DMS53 treated with DMSO at 0.1 percent for 48 hours (cell line): ENCODE results near the gene SRSF12.
A peak's percentile ranks its signal among the peaks of the same experiment; 100 is the strongest.

Experiments
- DNase-seq: peaks from one replicate; lab custom pipeline; 2025; ENCODE audit not compliant: unreplicated experiment; lab: John Stamatoyannopoulos, UW

Gene SRSF12

GRCh38 chr6:89117211-89118108, at the start of gene SRSF12:
Gene SRSF12, minus strand, starts transcription at chr6:89118071. Its CDS starts 184 bp downstream, at chr6:89117887.
- DNase-seq: no peak

DNA sequence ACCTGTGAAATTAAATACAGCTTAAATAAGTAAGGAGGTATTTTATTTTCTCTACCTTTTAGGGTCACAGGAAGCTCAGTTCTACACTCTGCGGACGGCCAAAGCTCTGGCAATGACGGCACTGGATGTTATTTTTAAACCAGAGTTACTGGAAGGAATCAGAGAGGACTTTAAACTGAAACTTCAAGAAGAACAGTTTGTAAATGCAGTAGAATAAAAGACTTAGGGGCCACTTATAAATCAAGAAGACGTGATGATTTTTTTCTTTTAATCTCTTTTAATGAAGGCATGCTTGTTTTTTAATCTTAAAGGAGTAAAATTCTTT, 44.1 kb upstream of the SRSF12 start:
- DNase-seq: no peak

- no peak for DNase-seq
These were observed 43.6 kb upstream of the SRSF12 start for GRCh38 chr6:89161326-89162046.

DNA sequence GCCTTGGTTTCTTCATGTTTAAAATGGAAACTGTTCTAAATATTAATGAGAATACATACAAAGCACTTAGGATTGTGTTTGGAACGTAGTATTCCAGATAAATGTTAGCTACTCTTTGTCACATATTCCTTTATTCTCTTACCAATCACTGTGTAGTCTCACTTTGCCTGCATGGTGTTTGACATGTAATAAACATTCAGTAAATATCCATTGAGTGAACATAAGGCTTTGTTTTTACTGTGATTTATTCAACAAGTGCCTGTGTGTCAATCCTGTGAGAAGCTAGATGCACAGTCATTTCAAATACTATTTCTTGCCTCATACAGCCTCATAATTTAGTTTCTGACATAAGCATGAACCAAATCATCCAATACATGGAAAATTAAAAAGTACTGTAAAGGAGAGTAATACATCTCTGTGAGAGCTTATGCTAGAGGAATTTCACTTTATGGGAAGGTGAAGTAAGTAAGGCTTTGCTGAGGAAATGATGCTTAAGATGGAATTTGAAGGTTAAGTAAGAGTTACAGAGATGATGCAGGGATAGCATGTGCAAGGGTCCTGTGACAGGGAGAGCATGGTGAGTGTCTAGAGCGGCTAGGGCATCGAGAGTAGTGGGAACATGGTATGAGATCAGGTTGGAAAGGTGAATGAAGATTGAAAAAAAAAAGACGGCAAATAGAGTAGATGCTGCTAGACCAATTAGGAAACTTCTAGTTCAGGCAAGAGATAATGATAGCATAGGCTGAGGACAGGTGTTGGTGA, 42.6 kb upstream of the SRSF12 start:
- DNase-seq: no peak

DNA sequence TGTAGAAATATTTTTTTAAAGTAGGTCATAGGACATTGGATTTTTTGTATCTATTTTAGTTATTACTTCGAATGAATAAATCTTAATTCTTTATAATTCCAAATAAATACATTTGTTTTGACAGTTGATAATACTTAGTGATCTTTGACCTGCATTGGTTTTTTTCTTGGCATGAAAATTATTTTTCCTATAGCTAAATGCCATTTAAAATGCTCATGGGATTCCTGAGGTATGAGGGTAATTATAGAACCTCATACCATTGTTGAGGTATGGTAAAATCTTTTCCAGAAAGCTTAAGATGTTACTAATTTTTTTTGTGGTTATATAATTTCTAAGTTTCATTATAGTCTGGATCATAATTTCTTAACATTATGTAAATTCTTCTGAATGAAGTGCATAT, 36.3 kb upstream of the SRSF12 start:
- DNase-seq: no peak

DNA sequence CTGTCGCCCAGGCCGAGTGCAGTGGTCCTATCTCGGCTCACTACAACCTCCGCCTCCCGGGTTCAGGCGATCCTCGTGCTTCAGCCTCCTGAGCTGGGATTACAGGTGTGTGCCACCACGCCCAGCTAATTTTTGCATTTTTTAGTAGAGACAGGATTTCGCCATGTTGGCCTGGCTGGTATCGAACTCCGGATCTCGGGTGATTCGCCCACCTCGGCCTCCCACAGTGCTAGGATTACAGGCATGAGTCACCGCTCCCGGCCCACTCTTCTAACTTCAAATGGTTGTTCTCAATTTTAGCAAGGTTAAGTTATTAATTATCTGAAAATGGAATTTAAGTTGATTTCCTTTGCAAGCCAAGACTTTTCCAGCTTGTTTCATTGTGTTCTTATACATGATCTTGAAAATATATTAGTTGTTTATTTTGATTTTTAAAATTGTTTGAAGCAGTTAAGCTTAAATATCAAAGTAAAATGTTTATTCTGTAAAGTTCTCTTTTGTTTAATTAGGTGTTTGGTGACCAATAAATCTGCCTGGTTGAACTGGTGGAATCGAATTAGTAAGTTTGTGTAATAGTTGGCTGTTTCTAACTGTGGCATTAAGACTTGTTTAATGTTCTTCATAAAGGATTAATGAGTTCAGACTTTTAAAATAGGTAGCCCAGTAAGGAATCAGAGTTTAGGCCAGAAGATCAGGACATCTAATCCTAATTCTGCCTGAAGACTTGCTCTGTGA, 30.3 kb upstream of the SRSF12 start:
- DNase-seq: no peak

DNA sequence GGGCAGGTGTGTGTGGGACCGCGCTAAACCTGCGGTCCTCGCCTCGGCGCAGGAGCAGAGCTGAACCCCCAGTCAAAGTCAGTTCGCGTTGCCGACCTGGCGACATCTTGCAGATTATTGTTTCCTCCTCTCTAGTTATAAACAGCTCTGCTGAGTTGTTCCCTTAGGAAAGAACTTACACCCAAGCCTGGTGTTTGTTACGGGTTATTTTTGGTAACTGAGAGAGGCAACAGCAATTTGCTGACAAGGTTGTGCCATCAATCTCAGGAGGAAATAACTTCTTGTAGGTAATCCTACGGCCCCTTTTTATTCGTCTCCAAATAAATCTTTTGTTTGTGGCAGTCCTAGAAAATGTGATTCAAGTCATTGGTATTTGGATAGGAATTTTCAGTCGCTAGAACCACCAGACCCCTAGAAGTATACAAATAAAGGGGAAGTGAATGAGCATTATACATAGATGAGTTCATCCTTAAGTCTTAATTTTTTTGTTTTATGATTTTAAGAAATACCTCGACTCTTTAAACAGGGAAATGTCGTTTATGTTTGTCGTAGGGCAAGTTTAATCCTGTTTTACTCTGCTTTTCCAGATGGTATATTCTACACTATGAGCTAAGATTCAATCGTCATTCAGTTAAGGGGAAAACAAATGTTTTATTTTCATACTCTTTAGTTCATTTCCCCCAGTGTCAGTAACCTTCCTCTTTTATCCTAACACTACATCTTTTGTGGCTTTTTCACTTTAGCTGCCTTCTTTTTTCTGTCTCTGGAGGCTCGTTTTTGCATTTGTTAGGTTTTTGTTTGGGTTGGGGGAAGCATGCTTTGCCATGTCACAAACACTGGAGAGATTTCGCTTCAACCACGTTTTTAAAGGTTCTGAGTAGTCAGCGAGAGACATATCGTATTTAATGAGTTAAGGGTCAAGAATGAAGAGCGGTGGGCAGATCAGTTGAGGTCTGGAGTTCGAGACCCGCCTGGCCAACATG, 29.1 kb upstream of the SRSF12 start:
- no peak for DNase-seq

- peak; percentile 36 for DNase-seq
These were observed 28.3 kb upstream of the SRSF12 start, which contains the start of gene PM20D2 for GRCh38 chr6:89145956-89146717. Gene PM20D2, plus strand, starts transcription at chr6:89146055. Its CDS starts 90 bp downstream, at chr6:89146145.

DNA sequence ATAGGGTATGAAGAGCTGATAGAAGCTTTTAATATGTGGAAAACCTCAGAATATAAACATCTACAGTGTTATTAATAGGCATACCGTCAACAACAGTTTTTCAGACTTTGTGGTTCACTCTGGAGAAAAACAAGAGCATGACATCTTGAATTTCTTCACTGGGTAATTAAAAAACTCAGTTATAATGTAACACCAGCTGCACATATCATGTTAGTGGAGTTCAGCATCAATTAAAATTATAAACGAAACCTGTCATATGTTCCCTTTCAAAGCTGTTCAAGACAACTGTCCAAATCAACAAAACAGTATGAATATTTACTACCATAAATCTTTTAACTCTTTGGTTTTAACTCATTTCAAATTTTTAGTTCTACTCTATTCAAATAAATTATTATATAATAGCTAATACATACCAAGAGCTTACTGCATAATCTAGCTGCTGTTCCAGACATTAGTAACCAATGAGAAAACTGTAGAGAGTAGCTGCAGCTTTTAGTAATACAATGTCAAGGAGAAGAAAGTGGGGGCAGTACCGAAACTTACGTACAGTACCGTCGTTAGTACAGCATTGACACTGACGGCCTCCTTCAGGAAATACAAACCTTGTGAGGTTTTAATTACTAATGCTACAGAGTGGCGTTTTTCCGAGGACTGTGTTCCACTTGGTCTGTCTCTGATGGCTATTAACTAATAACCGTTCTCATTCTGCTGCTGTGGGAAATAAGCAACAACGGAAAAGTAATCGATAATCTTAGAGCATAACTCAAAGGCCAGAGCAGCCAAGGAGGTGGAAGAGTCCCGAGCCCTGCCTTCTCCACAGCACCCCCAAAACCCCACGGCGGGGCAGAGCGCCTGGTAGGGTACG, 27.5 kb upstream of the SRSF12 start:
- no peak for DNase-seq

- DNase-seq: peak; percentile 22
These were observed 26.6 kb upstream of the SRSF12 start for GRCh38 chr6:89144354-89144906.

GRCh38 chr6:89140347-89141156, 22.7 kb upstream of the SRSF12 start:
- DNase-seq: peak; percentile 60

GRCh38 chr6:89139509-89140346, 21.9 kb upstream of the SRSF12 start:
- DNase-seq: no peak

DNA sequence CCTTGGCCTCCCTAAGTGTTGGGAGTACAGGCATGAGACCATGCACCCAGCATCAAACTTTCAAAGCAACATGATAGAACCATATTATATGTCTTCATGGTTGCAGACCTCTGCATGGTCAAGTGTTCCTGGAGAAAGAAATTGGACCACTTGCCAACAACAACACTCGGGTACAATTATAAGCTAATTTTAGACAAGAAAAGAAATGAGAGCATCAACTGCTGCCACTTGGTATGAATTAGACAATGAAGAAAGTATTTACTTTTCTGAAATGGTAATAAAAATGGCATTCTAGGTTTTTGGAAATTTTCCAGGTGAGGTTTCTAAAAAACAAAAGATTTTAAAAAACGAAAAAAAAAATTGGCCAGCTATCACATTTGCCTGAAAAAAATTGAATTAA, 20.3 kb upstream of the SRSF12 start:
- no peak for DNase-seq

DNA sequence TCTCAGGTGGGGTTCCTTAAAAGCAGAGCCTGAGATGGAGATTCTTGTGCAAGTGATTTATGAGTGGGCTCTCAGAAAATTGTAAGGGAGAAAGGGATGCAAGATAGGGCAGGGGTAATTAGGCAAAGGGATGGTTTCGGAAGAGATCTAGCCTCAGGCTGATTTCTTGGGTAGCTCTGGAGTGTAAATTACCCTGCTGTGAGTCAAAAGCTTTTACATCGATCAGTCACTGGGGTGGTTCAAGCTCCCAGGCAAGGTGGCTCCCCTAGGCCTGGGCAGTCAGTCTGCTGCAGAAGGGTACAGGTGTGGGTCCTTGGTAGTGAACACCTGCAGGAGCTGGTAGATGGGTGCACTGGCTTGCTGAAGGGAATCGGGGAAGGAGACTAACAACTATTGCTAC, 16.9 kb upstream of the SRSF12 start:
- no peak for DNase-seq

DNA sequence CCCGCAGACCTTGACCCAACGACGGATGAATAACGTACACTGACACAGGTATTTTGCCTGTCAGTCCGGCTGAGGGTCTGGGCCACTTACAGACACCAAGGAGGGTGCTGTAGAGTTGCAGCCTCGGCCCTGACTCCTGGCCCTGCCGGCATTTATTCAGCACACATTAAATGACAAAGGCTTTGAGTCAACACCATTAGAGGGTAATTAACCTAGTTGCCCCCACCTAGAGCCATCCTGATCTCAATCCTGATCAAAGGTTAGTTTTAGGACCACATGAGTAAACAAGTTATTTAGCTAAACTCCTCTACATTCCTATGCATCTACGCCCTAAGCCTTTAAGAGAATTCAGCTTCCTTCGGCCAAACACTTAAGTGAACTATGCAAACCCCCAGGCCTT, 16.1 kb upstream of the SRSF12 start:
- DNase-seq: no peak

DNA sequence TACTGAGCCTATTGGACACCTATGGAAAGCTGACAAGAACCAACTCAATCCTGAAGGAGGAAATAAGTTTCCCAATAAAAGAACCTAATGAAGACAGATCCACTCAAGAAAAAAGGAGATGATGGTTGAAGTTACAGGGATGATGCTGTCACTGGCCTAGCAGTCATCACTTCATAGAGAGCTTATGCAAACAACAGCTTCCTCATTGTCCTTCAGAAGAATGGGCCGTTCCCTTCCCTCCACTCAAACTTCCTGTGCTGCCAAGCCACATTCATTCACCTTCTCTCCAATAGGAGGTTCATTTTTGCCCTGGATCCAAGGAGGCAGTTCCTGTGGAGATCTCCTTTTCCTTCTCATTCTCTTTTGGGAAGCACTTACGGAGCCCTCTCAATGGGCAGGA, 14.2 kb upstream of the SRSF12 start:
- peak; percentile 65 for DNase-seq
